H9 (cell line): Measurements from ENCODE around the gene FRG2C. TPM values are rescaled to one million over a fixed set of nuclear protein-coding genes. Genes with fewer than 3 reads are reported as not detected.
"Not testable (repeated sequence)": the region's sequence is repeated elsewhere in the genome, so short reads cannot be mapped to it uniquely, and the experiment has no call there.

ENCODE experiments used
- DNase-seq: peaks from one replicate; pipeline ENCODE4 v3.0.0-alpha.2; 2017
- H2AFZ ChIP-seq: one replicate; pipeline ENCODE4 v1.6.1; 2013; ENCODE audit warnings: mild to moderate bottlenecking, low read length, control low read depth, moderate library complexity
- H2AK5ac ChIP-seq: 2 replicates; pipeline ENCODE4 v1.6.1; 2013; ENCODE audit warnings: low read length, control low read depth, mixed read lengths; ENCODE audit not compliant: insufficient read length
- H2BK120ac ChIP-seq: one replicate; pipeline ENCODE4 v1.6.1; 2013; ENCODE audit warnings: low read depth, mild to moderate bottlenecking, low read length, control low read depth, inconsistent platforms; ENCODE audit not compliant: poor library complexity, severe bottlenecking
- H2BK12ac ChIP-seq: 2 replicates; pipeline ENCODE4 v1.6.1; 2013; ENCODE audit warnings: low read length, control low read depth, mixed read lengths, low read depth; ENCODE audit not compliant: insufficient read length
- H2BK15ac ChIP-seq: 2 replicates; pipeline ENCODE4 v1.6.1; 2013; ENCODE audit warnings: low read depth, low read length, control low read depth
- H2BK20ac ChIP-seq: one replicate; pipeline ENCODE4 v1.6.1; 2013; ENCODE audit warnings: low read depth, mild to moderate bottlenecking, low read length, control low read depth, inconsistent platforms; ENCODE audit not compliant: poor library complexity, severe bottlenecking
- H2BK5ac ChIP-seq: 2 replicates; pipeline ENCODE4 v1.6.1; 2013; ENCODE audit warnings: low read length, control low read depth, mixed read lengths; ENCODE audit not compliant: insufficient read length
- H3K14ac ChIP-seq: 2 replicates; pipeline ENCODE4 v1.6.1; 2013; ENCODE audit warnings: low read length, control low read depth; ENCODE audit not compliant: insufficient read depth
- H3K18ac ChIP-seq: 2 replicates; pipeline ENCODE4 v1.6.1; 2013; ENCODE audit warnings: low read depth, mild to moderate bottlenecking, mixed read lengths, low read length, control low read depth; ENCODE audit not compliant: insufficient read length
- H3K23ac ChIP-seq: 2 replicates; pipeline ENCODE4 v1.6.1; 2013; ENCODE audit warnings: low read length, control low read depth, mixed read lengths, low read depth; ENCODE audit not compliant: insufficient read length
- H3K23me2 ChIP-seq: 2 replicates; pipeline ENCODE4 v1.6.1; 2013; ENCODE audit warnings: low read depth, mild to moderate bottlenecking, mixed read lengths, low read length, control low read depth; ENCODE audit not compliant: insufficient read length, poor library complexity, severe bottlenecking
- H3K27ac ChIP-seq: 2 replicates; pipeline ENCODE4 v1.5.1; 2013; ENCODE audit warnings: low read length, control low read depth, mixed read lengths, low read depth; ENCODE audit not compliant: insufficient read length
- H3K27me3 ChIP-seq: 2 replicates; pipeline ENCODE4 v1.6.1; 2013; ENCODE audit warnings: low read length, control low read depth, inconsistent platforms; ENCODE audit not compliant: insufficient read depth
- H3K4ac ChIP-seq: 2 replicates; pipeline ENCODE4 v1.6.1; 2013; ENCODE audit warnings: low read depth, mild to moderate bottlenecking, control low read depth, inconsistent platforms, low read length, moderate library complexity
- H3K4me1 ChIP-seq: 2 replicates; pipeline ENCODE4 v1.6.1; 2013; ENCODE audit warnings: low read length, control low read depth, inconsistent platforms; ENCODE audit not compliant: insufficient read depth
- H3K4me2 ChIP-seq: 2 replicates; pipeline ENCODE4 v1.6.1; 2013; ENCODE audit warnings: low read length, control low read depth, mixed read lengths; ENCODE audit not compliant: insufficient read length, insufficient read depth
- H3K56ac ChIP-seq: 2 replicates; pipeline ENCODE4 v1.6.1; 2013; ENCODE audit warnings: low read depth, mild to moderate bottlenecking, mixed read lengths, low read length, control low read depth; ENCODE audit not compliant: insufficient read length
- H3K79me1 ChIP-seq: 2 replicates; pipeline ENCODE4 v1.6.1; 2013; ENCODE audit warnings: low read depth, mild to moderate bottlenecking, moderate library complexity, low read length, control low read depth, inconsistent platforms; ENCODE audit not compliant: insufficient read depth, poor library complexity, severe bottlenecking
- H3K79me2 ChIP-seq: 2 replicates; pipeline ENCODE4 v1.6.1; 2013; ENCODE audit warnings: low read length, control low read depth, inconsistent platforms; ENCODE audit not compliant: insufficient read depth
- H3K9ac ChIP-seq: 2 replicates; pipeline ENCODE4 v1.6.1; 2013; ENCODE audit warnings: low read length, control low read depth, mixed read lengths; ENCODE audit not compliant: insufficient read length; ENCODE audit errors: extremely low read depth
- H3K9me3 ChIP-seq: one replicate; pipeline ENCODE4 v1.6.1; 2013; ENCODE audit warnings: low read depth, low read length, inconsistent platforms; ENCODE audit not compliant: control insufficient read depth
- H3T11ph ChIP-seq: one replicate; pipeline ENCODE4 v1.6.1; 2013; ENCODE audit warnings: mild to moderate bottlenecking, low read length, control low read depth, inconsistent platforms
- H4K20me1 ChIP-seq: one replicate; pipeline ENCODE4 v1.6.1; 2013; ENCODE audit not compliant: control insufficient read depth, insufficient read length, insufficient read depth
- H4K5ac ChIP-seq: 2 replicates; pipeline ENCODE4 v1.6.1; 2013; ENCODE audit warnings: low read depth, mild to moderate bottlenecking, mixed read lengths, low read length, control low read depth; ENCODE audit not compliant: insufficient read length
- H4K8ac ChIP-seq: replicated peaks from 2 replicates; pipeline ENCODE4 v1.6.1; 2013; ENCODE audit warnings: low read length, control low read depth, mixed read lengths, low read depth; ENCODE audit not compliant: insufficient read length
- H4K91ac ChIP-seq: 2 replicates; pipeline ENCODE4 v1.6.1; 2013; ENCODE audit warnings: low read depth, mild to moderate bottlenecking, moderate library complexity, mixed read lengths, low read length, control low read depth; ENCODE audit not compliant: insufficient read length
- H3K27ac Mint-ChIP-seq, 3 experiments: 2 replicates in 2 of 3; 3 replicates in 1 of 3; pipeline ENCODE4 v1.8.0; 2020 to 2021; ENCODE audit warnings: mixed read lengths in 3 of 3, mild to moderate bottlenecking in 1 of 3, moderate library complexity in 1 of 3
- H3K27me3 Mint-ChIP-seq: 2 replicates; pipeline ENCODE4 v1.8.0; 2021; ENCODE audit warnings: low read depth, mild to moderate bottlenecking, moderate library complexity, mixed read lengths
- H3K36me3 Mint-ChIP-seq, 3 experiments: 2 replicates in 2 of 3; 3 replicates in 1 of 3; pipeline ENCODE4 v1.8.0; 2020 to 2021; ENCODE audit warnings: low read depth in 3 of 3, mixed read lengths in 3 of 3; ENCODE audit not compliant: insufficient read depth in 1 of 3
- H3K4me1 Mint-ChIP-seq, 2 experiments: 2 replicates each; pipeline ENCODE4 v1.8.0; 2020; ENCODE audit warnings: mixed read lengths in 2 of 2
- H3K4me3 Mint-ChIP-seq, 2 experiments: 2 replicates in 1 of 2; 3 replicates in 1 of 2; pipeline ENCODE4 v1.8.0; 2020 to 2021; ENCODE audit warnings: mild to moderate bottlenecking in 2 of 2, mixed read lengths in 2 of 2, moderate library complexity in 1 of 2
- H3K9me3 Mint-ChIP-seq, 2 experiments: 2 replicates in 1 of 2; 3 replicates in 1 of 2; pipeline ENCODE4 v1.8.0; 2020; ENCODE audit warnings: mild to moderate bottlenecking in 2 of 2, mixed read lengths in 2 of 2, moderate library complexity in 1 of 2
- WGBS: extraction: QIAGEN DNeasy Blood & Tissue Kit; methylation state at CpG from one replicate; pipeline ENCODE4 v1.1.7; 2013; ENCODE audit warnings: missing lambda C conversion rate, low lambda C conversion rate, mixed read lengths; ENCODE audit not compliant: insufficient read length; ENCODE audit errors: extremely low coverage; 5-methylcytosine and 5-hydroxymethylcytosine counted together
- total RNA-seq: library from RNA; stranded (reverse); gene quantifications from 2 replicates; pipeline ENCODE4 v1.2.1, GENCODE V29; 2021

FRG2C gene
- total RNA-seq, 1 experiment from 2014 or later: not detected

- not testable (repeated sequence) for H3K23me2 ChIP-seq
These were observed 8.2 kb upstream of the FRG2C start for GRCh38 chr3:75655956-75656355.

More at GRCh38 chr3:75655956-75656355, 8.2 kb upstream of the FRG2C start:
- not testable (repeated sequence) for H3T11ph ChIP-seq, H4K91ac ChIP-seq, H3K27ac ChIP-seq, H3K23ac ChIP-seq, H3K79me1 ChIP-seq, H3K14ac ChIP-seq, H4K8ac ChIP-seq, H3K4me1 Mint-ChIP-seq, H2BK5ac ChIP-seq, H2BK12ac ChIP-seq, H2AK5ac ChIP-seq, H3K79me2 ChIP-seq, H4K5ac ChIP-seq, H2AFZ ChIP-seq, H2BK15ac ChIP-seq, H3K18ac ChIP-seq, H3K4me1 ChIP-seq, H3K9ac ChIP-seq, H3K9me3 ChIP-seq, H3K27me3 ChIP-seq, H2BK20ac ChIP-seq, H3K36me3 Mint-ChIP-seq, DNase-seq, H3K9me3 Mint-ChIP-seq, H3K4me2 ChIP-seq, H4K20me1 ChIP-seq, H3K4ac ChIP-seq, H2BK120ac ChIP-seq, H3K56ac ChIP-seq, H3K27ac Mint-ChIP-seq
- H3K27me3 Mint-ChIP-seq: peaks cover 73% of the 10 kb centered on the region
- peak overlapping the region; percentile 35 to 71 for H3K4me3 Mint-ChIP-seq
- WGBS: no CpG with 5 or more reads among the region's 7 CpGs
